Activated CD8-positive, alpha-beta memory T cell treated with anti-CD3 and anti-CD28 coated beads for 1 hour (primary cell): ENCODE measurements around the gene CENPE.

Source experiments
- DNase-seq, 2 donors: peaks; one replicate each; pipeline ENCODE4 v3.0.0-alpha.2; 2020; ENCODE audit warnings: low read depth in 1 of 2; ENCODE audit errors: extremely low read depth in 1 of 2

CENPE gene

GRCh38 chr4:103129174-103129573 lies 69.0 kb downstream of the CENPE start:
- DNase-seq, result no peak

- DNase-seq, result no peak
Observed at GRCh38 chr4:103126126-103126525, 72.0 kb downstream of the CENPE start.

GRCh38 chr4:103123114-103123513 lies 75.0 kb downstream of the CENPE start:
- no peak for DNase-seq

GRCh38 chr4:103118166-103118565 lies 80.0 kb downstream of the CENPE start:
- no peak for DNase-seq

- no peak for DNase-seq
Observed at GRCh38 chr4:103111598-103111997, 86.5 kb downstream of the CENPE start.

- no peak for DNase-seq
Observed at GRCh38 chr4:103108542-103108941, 89.6 kb downstream of the CENPE start.

- no peak for DNase-seq
Observed at GRCh38 chr4:103105558-103106356, 92.4 kb downstream of the CENPE start.

- DNase-seq, result no peak
Observed at GRCh38 chr4:103104886-103105285, 93.3 kb downstream of the CENPE start.

- no peak for DNase-seq
Observed at GRCh38 chr4:103100691-103101090, 97.5 kb downstream of the CENPE start.

- DNase-seq, result peak in 1 of 2 donors; percentile 1
Observed at GRCh38 chr4:103099691-103100392, 98.3 kb downstream of the CENPE start, which contains the start of gene BDH2. Gene BDH2 (minus strand): TSS chr4:103099834. CDS start chr4:103096254, 3,580 bp downstream.

GRCh38 chr4:103098756-103099440 lies 99.2 kb downstream of the CENPE start:
- no peak for DNase-seq

- no peak for DNase-seq
Observed at GRCh38 chr4:103098341-103098740, 99.8 kb downstream of the CENPE start.

GRCh38 chr4:103097112-103097511 lies 101.0 kb downstream of the CENPE start:
- no peak for DNase-seq

- no peak for DNase-seq
Observed at GRCh38 chr4:103095080-103095479, 103.1 kb downstream of the CENPE start.

- DNase-seq, result no peak
Observed at GRCh38 chr4:103092245-103092644, 105.9 kb downstream of the CENPE start.

GRCh38 chr4:103091601-103092223 lies 106.4 kb downstream of the CENPE start:
- DNase-seq, result peak in 1 of 2 donors; percentile 7

GRCh38 chr4:103089481-103089880 lies 108.7 kb downstream of the CENPE start:
- no peak for DNase-seq

- no peak for DNase-seq
Observed at GRCh38 chr4:103086551-103086950, 111.6 kb downstream of the CENPE start.

- no peak for DNase-seq
Observed at GRCh38 chr4:103085555-103086196, 112.5 kb downstream of the CENPE start.

- DNase-seq, result no peak
Observed at GRCh38 chr4:103079621-103080020, 118.5 kb downstream of the CENPE start.
